Smooth muscle cell (in vitro differentiated cells): ENCODE results near the gene L3MBTL1. TPM values are rescaled to one million over a fixed set of nuclear protein-coding genes. Genes with fewer than 3 reads are reported as not detected.

Source experiments
- DNase-seq: peaks from one replicate; lab custom pipeline; 2025; ENCODE audit not compliant: unreplicated experiment; lab: John Stamatoyannopoulos, UW
- H2AFZ ChIP-seq: fragments of 200-600 bp; sonication (generic); 2 replicates; pipeline ENCODE4 v1.6.0; 2016; ENCODE audit warnings: antibody characterized with exemption, low read depth, mild to moderate bottlenecking
- H3F3A ChIP-seq: fragments of 200-600 bp; sonication (generic); 2 replicates; pipeline ENCODE4 v1.6.0; 2017; ENCODE audit warnings: antibody characterized with exemption, low read depth
- H3K27ac ChIP-seq: fragments of 200-600 bp; sonication (generic); 2 replicates; pipeline ENCODE4 v1.5.1; 2016; ENCODE audit warnings: low read depth, mild to moderate bottlenecking
- H3K27me3 ChIP-seq: fragments of 200-600 bp; sonication (generic); 2 replicates; pipeline ENCODE4 v1.6.1; 2016; ENCODE audit warnings: low read depth, mild to moderate bottlenecking
- H3K36me3 ChIP-seq: fragments of 200-600 bp; sonication (generic); 2 replicates; pipeline ENCODE4 v1.5.1; 2016; ENCODE audit warnings: low read depth
- H3K4me1 ChIP-seq: fragments of 200-600 bp; sonication (generic); 2 replicates; pipeline ENCODE4 v1.5.1; 2016; ENCODE audit warnings: low read depth
- H3K4me2 ChIP-seq: fragments of 200-600 bp; sonication (generic); 2 replicates; pipeline ENCODE4 v1.6.0; 2016; ENCODE audit warnings: mild to moderate bottlenecking
- H3K4me3 ChIP-seq: fragments of 200-600 bp; sonication (generic); 2 replicates; pipeline ENCODE4 v1.5.1; 2016; ENCODE audit warnings: mild to moderate bottlenecking
- H3K79me2 ChIP-seq: fragments of 200-600 bp; sonication (generic); 2 replicates; pipeline ENCODE4 v1.6.0; 2016; ENCODE audit warnings: low read depth, mild to moderate bottlenecking
- H3K9ac ChIP-seq: fragments of 200-600 bp; sonication (generic); 2 replicates; pipeline ENCODE4 v1.6.0; 2016; ENCODE audit warnings: low read depth
- H3K9me3 ChIP-seq: fragments of 200-600 bp; sonication (generic); replicated peaks from 2 replicates; pipeline ENCODE4 v1.5.1; 2016; ENCODE audit warnings: low read depth
- H4K20me1 ChIP-seq: fragments of 200-600 bp; sonication (generic); 2 replicates; pipeline ENCODE4 v1.6.0; 2016; ENCODE audit warnings: low read depth
- WGBS: methylation state at CpG from one replicate; pipeline ENCODE4 v1.1.7; 2016; ENCODE audit warnings: low lambda C conversion rate; 5-methylcytosine and 5-hydroxymethylcytosine counted together
- polyA plus RNA-seq: library from polyadenylated mRNA; unstranded; fragments of >200 nt; fragmentation: Nextera tagmentation; extraction: Ambion mirVana; gene quantifications from 2 replicates; pipeline ENCODE4 v1.2.1, GENCODE V29; 2016
- total RNA-seq: library from RNA; depleted of rRNA; stranded (reverse); fragments of >200 nt; gene quantifications from 2 replicates; pipeline ENCODE4 v1.2.3, GENCODE V29; 2014
- TF ChIP-seq, protein P1 (sequence below): fragments of 200-600 bp; sonication (generic); IDR thresholded peaks from 2 replicates; pipeline ENCODE4 v1.5.1; 2017; ENCODE audit warnings: borderline replicate concordance, mild to moderate bottlenecking, antibody characterized with exemption; ENCODE audit not compliant: insufficient read depth, poor library complexity, severe bottlenecking

L3MBTL1 gene
- total and polyA plus RNA-seq, 2 experiments from 2014 or later, result 7.7 to 8.9 TPM

- H4K20me1 ChIP-seq, result peaks cover 98% of the 10 kb centered on the region
- H3K4me1 ChIP-seq, result peaks cover 4% of the 10 kb centered on the region
- no peak overlapping the region for H2AFZ ChIP-seq
- WGBS, result 100% methylated on average over 2 of the region's 2 CpGs
- DNase-seq, result no peak
- H3K79me2 ChIP-seq, result peaks cover 35% of the 10 kb centered on the region
- H3K36me3 ChIP-seq, result peaks cover 23% of the 10 kb centered on the region
- no peaks in the 10 kb centered on the region for H3K27me3 ChIP-seq
- H3K4me3 ChIP-seq, result no peak overlapping the region
- H3K27ac ChIP-seq, result no peak overlapping the region
- H3F3A ChIP-seq, result peaks cover 36% of the 10 kb centered on the region
- no peak overlapping the region for H3K9ac ChIP-seq
- TF ChIP-seq, protein P1, sequence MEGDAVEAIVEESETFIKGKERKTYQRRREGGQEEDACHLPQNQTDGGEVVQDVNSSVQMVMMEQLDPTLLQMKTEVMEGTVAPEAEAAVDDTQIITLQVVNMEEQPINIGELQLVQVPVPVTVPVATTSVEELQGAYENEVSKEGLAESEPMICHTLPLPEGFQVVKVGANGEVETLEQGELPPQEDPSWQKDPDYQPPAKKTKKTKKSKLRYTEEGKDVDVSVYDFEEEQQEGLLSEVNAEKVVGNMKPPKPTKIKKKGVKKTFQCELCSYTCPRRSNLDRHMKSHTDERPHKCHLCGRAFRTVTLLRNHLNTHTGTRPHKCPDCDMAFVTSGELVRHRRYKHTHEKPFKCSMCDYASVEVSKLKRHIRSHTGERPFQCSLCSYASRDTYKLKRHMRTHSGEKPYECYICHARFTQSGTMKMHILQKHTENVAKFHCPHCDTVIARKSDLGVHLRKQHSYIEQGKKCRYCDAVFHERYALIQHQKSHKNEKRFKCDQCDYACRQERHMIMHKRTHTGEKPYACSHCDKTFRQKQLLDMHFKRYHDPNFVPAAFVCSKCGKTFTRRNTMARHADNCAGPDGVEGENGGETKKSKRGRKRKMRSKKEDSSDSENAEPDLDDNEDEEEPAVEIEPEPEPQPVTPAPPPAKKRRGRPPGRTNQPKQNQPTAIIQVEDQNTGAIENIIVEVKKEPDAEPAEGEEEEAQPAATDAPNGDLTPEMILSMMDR, result no peak
- no peaks in the 10 kb centered on the region for H3K9me3 ChIP-seq
- H3K4me2 ChIP-seq, result no peak overlapping the region
Observed at GRCh38 chr20:43465625-43465943, 41.9 kb upstream of the L3MBTL1 start.

DNA sequence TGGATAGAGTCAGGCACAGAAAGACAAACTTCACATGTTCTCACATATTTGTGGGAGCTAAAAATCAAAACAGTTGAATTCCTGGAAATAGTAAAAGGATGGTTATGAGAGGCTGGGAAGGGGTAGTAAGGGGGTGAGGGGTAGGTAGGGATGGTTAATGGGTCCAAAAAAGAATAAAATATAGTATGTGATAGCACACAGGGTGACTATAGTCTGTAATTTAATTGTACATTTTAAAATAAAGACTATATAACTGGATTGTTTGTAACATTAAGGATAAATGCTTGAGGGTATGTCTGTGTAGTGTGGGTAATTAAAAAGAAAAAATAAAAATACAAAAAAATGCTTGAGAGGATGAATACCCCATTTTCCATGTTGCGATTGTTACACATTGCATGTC lies 39.9 kb upstream of the L3MBTL1 start:
- H3K4me1 ChIP-seq, result no peaks in the 10 kb centered on the region
- H3K27me3 ChIP-seq, result no peaks in the 10 kb centered on the region
- H3F3A ChIP-seq, result peaks cover 32% of the 10 kb centered on the region
- H3K9me3 ChIP-seq, result no peaks in the 10 kb centered on the region
- TF ChIP-seq, protein P1, result no peak
- H3K9ac ChIP-seq, result no peak overlapping the region
- peaks cover 94% of the 10 kb centered on the region for H4K20me1 ChIP-seq
- H2AFZ ChIP-seq, result no peak overlapping the region
- no peak overlapping the region for H3K4me2 ChIP-seq
- peaks cover 16% of the 10 kb centered on the region for H3K79me2 ChIP-seq
- no peak for DNase-seq
- WGBS, result 97% methylated on average over 1 of the region's 1 CpG
- no peak overlapping the region for H3K4me3 ChIP-seq
- peaks cover 12% of the 10 kb centered on the region for H3K36me3 ChIP-seq
- H3K27ac ChIP-seq, result no peak overlapping the region

GRCh38 chr20:43472671-43473380 lies 34.7 kb upstream of the L3MBTL1 start:
- Histone ChIP-seq H3K4me2 (no peak overlapping the region), H3K27ac (no peak overlapping the region), H3F3A (peaks cover 5% of the 10 kb centered on the region), H3K36me3 (no peaks in the 10 kb centered on the region), H3K79me2 (no peaks in the 10 kb centered on the region), H3K4me1 (no peaks in the 10 kb centered on the region), H3K9me3 (no peaks in the 10 kb centered on the region), H2AFZ (no peak overlapping the region), H3K27me3 (no peaks in the 10 kb centered on the region), H4K20me1 (peaks cover 42% of the 10 kb centered on the region), H3K4me3 (no peak overlapping the region), H3K9ac (no peak overlapping the region)
- WGBS, result 94% methylated on average over 11 of the region's 11 CpGs
- DNase-seq, result no peak
- TF ChIP-seq, protein P1, result no peak

GRCh38 chr20:43473381-43473704 lies 34.2 kb upstream of the L3MBTL1 start:
- Histone ChIP-seq H3K27ac (no peak overlapping the region), H3K9ac (no peak overlapping the region), H3K27me3 (peaks cover 3% of the 10 kb centered on the region), H3K4me2 (no peak overlapping the region), H3K4me3 (no peak overlapping the region), H3K9me3 (no peaks in the 10 kb centered on the region), H3F3A (peaks cover 5% of the 10 kb centered on the region), H3K36me3 (no peaks in the 10 kb centered on the region), H4K20me1 (peaks cover 37% of the 10 kb centered on the region), H3K4me1 (no peaks in the 10 kb centered on the region), H2AFZ (no peak overlapping the region), H3K79me2 (no peaks in the 10 kb centered on the region)
- WGBS, result 99% methylated on average over 4 of the region's 4 CpGs
- TF ChIP-seq, protein P1, result no peak
- DNase-seq, result no peak
